Measurements from ENCODE around the gene PRKCE.

Gene PRKCE

DNA sequence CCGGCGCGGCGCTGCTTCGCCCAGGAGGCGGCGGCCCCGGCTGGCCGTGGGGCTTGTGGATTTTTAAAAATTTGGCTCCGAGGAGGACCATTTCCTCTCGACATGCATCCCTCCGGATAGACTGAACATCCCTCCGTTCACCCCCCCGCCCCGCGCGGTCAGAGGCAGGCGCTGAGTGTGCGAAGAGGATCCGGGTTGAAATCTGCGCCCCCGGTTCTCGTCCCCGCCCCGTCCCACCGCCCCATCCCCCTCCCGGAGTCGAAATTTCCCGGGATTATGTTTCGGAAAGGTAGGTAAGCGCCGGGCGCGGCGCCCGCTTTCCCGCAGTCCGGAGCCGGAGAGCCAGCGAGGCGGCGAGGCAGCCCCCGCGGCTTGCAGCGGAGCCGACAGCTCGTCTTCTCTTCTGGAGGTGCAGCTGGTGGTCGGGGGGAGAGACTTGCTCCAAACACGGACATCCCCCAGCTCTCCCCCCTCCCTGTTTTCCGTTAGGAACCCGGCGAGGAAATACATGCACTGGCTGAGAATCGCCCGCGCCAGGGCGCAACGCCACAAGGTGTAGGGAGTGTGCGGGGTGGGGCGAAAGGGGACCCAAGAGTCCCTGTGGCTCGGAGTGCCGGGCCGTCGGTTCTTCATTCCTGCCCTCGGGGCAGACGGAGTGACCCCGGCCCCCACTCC, at the start of gene PRKCE:
TSS of gene PRKCE (plus strand) at position 261 of the 675 bp plus-strand sequence.
- peak; percentile 2 for DNase-seq (ENCODE audit: low read depth)

DNA sequence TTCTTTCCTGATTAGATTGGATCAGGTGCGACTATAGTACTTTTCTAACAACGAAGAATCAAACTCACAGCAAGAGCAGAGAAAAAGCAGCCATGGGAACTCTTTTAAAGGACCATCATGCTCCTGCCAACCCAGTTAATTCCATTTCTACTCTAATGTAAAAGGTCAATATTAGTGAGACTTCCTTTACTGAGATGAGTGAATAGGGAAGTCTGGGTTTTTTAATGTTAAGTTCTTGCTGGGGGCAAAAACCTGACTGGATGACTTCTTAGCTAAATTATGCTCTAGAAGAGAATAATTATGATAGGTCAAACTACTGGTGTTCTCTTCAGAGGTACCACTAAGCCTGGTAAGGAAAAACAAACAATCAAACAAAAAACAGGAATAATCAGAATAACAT, 48.9 kb upstream of the PRKCE start:
- DNase-seq (ENCODE audit: low read depth) = no peak

DNA sequence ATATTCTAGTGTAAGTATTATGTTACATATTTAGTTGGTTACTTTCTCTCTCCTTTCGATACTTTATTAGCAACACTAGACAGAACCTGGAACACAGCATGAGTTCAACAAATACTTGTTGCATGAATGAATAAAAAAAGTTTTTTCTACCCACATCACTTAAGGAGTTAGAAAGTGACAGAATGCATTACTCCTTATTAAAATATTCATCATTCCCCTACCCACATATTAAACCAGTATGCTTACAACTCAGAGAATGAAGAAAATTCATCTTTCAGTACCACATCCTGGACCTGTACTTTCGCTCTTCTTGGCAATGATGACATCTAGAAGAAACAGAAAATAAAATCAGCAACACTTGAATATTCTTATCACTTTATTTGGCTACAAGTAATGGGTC, 46.4 kb upstream of the PRKCE start:
- DNase-seq (ENCODE audit: low read depth) = no peak

DNA sequence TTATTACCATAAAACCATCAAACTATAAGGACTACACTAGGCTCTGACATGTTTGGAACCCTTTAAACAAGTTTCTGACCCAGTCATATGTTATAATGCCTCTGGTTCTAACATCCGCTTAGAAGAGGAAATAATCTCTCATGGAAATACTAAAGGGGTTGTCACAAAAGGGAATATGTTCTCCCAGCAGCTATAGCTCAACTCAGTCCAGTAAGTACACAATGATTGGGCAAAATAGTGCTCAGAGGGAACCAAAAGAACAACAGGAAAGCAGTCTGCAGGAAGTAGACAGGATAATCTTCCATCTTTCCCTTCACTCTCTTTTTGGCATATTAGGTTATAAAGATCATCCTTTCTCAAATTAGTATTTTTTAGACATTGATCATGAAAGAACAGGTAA, 44.7 kb upstream of the PRKCE start:
- DNase-seq (ENCODE audit: low read depth) = no peak

DNA sequence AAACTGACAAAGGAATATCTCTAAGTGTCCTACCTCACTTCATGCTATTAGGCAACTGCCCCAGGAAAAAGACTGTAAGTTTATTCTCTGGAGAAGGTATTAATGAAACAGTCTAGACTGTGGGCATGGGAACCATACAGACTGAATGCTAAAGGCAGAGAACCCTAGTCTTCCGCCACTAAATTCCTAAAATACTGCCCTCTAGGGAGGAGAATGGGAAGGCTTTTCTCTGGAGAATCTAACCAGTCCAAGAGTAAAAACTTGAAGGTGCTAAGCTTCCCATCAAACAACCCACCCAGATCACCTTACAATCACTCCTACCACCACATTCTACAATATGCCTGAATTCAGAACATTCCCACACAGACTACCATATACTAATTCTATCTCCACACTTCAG, 43.8 kb upstream of the PRKCE start:
- peak; percentile 5 for DNase-seq (ENCODE audit: low read depth)

DNA sequence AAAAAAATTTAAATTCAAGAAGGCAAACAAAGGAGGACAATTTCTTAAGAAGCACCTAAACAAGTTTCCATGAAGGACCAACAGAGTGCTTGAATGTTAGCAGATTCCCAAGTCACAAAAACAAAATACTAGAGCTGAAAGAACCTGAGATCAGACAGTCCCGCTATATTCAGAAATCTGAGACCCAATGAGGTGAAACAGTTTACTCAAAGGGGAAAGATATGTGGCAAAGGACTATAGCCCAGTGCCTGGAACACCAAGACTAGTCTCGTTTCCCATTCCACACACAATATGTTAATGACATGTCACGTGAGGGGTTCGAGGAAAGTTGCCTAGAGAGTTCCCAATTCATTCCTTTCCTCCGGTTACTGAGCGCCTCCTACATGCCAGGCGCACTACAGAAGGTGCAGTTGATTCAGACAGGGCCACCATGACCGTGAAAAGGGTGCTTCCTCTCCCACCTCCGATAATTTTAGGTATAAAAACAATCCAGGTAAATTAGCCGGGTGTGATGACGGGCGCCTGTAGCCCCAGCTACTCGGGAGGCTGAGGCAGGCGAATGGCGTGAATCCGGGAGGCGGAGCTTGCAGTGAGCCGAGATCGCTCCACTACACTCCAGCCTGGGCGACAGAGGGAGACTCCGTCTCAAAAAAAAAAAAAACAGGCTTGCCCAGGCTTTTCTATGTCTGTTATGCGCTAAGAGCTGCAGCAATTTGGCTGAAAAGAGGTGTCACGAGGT, 41.0 kb upstream of the PRKCE start:
- peak; percentile 62 for DNase-seq (ENCODE audit: low read depth)

DNA sequence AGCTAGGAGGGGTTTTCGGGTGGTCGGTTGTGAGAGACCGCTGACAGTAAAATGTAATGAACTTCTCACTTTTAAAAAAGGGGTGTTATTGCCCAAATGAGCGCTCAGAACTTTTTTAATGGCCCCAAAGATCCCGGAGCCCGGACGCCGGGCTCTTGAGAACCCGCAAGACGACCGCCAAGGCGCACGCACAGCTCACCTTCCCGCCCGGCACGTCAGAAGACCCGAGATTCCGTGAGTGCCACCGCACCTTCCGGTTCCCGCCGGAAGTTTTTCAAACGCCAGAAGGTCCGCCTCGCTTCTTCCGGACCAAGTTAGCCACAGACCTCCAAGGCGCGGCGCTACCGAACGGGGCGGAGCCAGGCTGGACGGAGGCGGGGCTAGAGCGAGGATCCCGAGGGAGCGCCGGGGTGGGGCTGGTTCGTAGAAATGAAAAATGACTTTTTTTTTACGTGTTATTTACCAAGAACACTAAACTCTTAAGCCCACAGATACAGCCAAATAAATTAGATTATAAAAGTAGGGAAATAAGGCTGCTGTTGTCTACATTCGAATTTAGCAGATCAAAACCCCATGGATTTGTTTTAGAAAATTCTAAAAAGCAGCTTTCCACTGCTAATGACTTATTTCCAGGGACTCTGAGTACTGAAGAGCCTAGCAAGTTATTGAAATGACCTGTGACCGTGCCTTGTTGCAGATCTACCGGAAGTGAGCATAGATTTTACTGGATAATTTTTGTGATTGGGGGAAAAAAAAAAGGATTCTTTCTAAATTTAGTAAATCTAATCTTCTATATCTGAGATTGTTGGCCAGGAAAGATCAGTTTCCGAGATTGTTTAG, 40.2 kb upstream of the PRKCE start, which contains the start of gene SRBD1:
TSS of gene SRBD1 (minus strand) at position 248 of the 840 bp plus-strand sequence. CDS start 5,826 bp downstream, outside the sequence.
- peak; percentile 87 for DNase-seq (ENCODE audit: low read depth)

DNA sequence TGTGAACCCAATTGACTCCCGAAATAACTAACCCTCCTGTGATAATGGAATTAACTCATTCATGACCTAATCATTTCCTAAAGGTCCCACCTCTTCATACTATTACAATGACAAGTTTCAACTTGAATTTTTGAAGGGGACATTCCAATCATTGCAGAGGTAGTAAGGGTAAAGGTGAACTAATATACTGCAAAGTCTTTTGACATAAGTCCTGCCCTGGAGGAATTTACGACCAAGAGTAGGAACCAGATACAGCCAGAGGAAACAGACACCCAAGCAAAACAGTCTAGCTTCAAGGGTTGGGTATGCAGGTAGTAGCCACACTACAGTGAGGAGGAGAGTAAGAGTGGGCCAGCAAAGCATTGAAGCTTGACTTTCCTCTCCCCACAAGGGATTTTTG, 39.2 kb upstream of the PRKCE start:
- DNase-seq (ENCODE audit: low read depth) = no peak

DNA sequence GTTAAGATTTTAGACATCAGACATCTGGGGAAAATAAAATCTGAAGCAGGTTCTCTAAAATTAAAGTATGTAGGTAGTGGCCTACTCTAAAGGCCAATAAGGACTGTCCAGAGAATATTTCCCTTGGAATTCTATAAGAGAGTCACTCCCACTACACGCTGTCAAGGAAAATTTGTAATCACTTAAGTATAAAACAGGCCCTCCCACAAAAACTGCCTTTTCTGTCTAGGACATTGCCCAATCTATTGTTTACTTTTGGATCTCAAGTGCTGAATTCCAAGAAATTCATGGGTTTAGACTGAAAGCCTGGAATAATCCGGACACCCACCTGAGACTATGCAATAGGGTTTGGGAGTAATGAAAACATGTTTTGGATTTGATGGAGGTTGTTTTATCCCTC, 38.7 kb upstream of the PRKCE start:
- DNase-seq (ENCODE audit: low read depth) = peak; percentile 62

DNA sequence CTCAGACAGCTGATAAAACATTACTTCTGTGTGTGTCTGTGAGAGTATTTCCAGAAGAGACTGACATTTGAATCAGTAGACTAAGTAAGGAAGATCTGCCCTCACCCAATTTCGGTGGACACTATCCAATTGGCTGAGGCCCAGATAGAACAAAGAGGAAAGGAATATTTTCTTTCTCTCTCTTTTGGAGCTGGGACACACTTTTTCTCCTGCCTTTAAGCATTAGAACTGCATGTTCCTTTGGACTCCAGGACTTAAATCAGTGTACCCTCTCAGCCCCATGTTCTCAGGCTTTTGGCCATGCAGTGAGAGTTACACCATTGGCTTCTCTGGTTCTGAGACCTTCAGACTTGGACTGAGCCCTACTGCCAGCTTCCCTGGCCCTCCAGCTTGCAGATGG, 37.1 kb upstream of the PRKCE start:
- DNase-seq (ENCODE audit: low read depth) = peak; percentile 6

DNA sequence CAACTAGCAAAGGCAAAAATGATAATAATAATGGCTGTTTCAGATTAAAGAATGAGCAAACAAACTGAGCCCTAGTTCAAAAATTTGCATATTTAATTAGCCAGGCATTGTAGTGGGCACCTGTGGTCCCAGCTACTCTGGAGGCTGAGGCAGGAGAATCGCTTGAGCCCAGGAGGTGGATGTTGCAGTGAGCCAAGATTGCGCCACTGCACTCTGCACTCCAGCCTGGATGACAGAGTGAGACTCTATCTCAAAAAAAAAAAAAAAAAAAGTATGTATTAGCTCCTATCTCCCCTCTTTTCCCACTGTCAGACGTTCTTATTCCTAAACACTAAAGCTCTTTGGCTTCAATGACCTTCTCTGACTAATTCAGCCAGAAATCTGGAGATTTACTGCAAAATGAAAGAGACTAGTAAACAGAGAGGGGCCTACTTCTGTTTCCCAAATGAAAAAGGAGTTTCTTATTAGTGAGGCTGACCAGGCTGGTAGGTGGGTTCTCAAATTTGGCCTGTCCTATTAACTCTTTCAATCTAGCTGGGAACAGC, 36.5 kb upstream of the PRKCE start:
- no peak for DNase-seq (ENCODE audit: low read depth)

DNA sequence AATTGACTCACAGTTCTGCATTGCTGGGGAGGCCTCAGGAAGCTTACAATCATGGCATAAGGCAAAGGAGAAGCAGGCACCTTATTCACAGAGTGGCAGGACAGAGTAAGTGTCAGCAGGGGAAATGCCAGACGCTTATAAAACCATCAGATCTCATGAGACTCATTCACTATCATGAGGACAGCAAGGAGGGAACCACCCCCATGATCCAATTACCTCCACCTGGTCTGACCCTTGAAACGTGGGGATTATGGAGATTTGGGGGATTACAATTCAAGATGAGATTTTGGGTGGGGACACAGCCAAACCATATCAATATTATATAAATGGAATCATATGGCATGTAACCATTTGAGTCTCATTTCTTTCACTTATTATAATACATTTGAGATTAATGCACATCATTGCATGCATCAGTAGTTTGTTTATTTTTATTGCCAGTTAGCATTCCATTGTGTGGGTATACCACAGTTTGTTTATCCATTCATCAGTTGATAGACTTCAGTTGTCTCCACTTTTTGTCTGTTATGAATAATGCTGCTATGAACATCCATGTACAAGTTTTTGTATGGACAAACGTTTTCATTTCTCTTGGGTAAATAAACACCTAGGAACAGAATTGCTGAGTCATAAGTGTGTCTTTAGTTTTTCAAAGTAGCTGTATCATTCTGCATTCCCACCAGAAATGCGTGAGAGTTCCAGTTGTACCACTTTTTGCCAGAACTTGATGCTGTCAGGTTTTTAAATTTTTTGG, 34.6 kb upstream of the PRKCE start:
- peak; percentile 89 for DNase-seq (ENCODE audit: low read depth)

DNA sequence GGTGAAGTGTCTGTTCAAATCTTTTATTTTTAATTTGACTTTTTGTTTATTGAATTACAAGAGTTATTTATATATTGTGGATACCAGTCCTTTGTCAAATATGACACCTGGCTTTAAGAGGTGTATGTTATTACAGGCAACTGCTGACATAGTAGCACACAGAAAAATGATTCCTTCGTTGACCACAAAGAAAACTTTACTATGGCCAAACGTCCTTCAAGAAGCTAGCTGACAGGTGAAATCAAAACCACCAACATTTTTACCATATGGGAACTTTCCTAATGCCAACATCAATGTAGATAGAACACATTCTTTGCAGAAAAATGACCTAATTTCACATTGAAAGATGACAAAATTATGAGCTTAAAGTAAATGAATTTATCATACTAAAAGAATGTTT, 34.0 kb upstream of the PRKCE start:
- no peak for DNase-seq (ENCODE audit: low read depth)

DNA sequence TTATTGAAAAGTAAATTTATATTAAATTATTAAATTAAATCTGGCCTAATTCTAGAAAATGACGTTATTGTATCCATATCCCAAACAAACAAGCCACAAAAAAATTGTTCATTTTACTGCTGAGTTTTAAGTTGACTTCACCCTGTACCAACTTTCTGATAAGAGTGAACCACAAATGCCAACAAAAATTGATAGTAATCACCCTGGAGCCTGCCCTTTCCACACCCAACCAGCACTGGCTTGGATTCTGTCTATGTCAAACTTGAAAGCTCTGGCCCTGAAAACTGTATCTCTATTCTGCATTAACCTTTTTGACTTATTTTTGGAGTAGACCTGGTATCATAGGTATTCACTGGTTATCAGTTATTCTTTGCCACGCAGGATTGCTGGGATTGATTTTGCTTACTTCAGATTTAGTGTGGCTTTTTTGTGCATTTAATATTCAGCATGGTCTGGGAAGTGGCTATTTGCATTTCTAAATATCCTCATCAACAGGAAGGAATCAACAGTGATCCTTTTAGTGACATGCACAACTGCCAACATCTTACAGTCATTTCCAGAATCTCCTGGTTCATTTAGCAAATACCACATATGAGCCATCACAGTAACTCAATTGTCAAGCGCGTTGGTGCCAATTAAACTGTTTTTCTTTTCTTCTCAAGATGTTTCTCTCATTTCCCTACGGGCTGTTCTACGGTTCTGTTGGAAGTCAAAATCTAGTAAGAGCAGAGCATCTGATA, 29.0 kb upstream of the PRKCE start:
- no peak for DNase-seq (ENCODE audit: low read depth)

DNA sequence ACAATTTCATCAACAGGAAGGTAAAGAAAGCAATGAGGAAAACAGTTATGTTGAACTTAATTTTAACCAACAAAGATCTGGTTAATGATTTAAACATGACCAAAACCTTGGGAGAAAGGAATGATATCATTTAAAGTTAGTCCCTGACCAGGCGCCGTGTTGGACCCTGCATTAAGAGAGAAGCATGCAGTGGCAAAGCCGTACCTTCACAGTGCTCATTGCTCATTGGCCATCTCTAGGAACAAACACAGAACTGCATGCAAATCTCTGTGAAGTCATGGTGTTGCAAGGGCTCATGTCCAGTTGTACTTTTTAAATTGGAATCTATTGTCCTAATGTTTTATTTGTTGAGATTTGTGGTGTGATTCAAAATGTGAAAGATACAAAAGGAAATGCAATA, 28.4 kb upstream of the PRKCE start:
- DNase-seq (ENCODE audit: low read depth) = no peak

DNA sequence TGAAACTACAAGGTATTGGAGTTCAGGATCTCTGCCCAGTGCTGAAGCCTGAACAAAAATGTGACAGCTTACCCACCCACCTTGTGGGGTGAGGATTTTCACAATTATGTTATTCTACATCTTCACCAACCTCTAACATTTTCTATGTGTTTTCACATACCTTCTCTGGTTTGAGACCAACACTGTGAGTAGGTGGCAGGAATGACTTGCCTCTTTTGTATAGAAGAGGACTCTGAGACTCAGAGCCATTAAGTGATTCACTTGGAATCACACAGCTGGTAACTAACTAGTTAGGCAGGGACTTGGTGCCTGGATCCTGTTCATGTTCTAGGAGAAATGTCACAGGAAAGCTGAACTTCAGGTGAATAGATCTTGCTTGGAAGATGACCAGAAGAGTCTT, 25.7 kb upstream of the PRKCE start:
- DNase-seq (ENCODE audit: low read depth) = no peak

DNA sequence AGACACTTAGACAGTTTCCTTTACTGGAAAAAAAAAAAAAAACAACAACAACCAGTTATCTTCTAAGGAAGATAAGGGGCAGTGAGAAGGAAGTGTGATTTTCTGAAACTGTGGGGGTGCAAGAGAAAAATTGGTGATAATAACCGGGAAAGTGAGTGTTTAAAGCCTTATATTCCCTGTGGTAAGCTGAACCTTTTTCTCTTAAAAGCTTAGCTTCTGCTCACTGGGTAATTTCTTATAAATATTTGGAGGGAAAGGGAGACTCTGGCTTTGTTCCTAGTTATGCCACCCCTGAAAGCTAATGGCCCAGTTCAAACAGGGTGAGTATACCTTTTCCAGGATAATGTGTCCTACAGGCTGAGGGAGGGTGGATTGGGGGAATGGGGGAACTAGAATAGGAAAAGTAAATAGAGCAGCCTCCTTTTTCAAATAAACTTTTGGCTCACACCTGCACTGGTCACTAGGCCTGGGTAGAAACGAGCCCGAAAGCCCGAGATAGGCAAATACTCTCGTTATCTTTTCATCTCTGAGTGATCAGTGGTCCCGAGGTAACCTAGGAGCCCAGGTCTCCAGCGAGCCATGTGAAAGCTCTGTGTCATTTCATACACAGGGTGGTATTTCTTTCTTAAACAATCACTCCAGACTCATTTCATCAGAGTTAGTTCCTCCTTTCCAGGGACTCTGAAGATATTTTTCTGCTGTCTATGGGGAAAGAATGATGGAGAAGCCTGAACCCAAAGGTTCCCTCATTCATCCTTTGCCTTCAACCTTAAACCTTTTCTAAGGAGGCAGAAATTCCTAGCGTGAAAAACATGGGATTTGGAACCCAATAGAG, 24.9 kb upstream of the PRKCE start:
- no peak for DNase-seq (ENCODE audit: low read depth)

DNA sequence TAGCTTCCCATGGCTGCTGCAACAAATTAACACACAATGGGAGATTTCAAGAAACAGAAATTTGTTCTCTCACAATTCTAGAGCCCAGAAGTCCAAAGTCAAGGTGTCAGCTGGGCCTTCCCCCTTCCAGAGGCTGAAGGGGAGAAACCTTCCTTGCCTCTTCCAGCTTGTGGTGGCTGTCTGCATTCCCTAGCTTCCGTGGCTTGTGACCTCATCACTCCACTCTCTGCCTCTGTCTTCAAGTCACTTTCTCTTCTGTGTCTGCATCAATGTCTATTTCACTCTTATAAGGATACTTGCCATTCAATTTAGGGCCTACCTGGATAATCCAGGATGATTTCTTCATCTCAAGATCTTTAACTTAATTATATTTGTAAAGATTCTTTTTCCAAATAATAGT, 23.6 kb upstream of the PRKCE start:
- no peak for DNase-seq (ENCODE audit: low read depth)

DNA sequence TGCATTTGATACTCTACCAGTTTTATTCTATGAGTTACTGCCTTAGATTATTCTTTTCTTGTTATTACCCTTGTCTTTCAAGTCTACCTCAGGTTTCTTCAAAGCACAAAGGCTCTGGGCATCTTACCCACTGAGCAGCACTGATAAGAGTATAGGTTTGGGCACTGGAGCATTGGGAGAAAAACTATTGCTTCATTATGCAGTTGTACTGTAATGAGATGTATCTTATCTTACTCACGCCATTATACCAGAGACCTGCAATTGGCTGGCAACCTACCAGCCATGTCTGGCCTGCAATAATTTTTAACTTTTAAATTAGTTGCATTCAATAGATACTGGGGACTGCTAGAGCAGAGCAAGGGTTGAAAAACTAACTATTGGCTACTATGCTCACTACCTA, 21.5 kb upstream of the PRKCE start:
- no peak for DNase-seq (ENCODE audit: low read depth)

DNA sequence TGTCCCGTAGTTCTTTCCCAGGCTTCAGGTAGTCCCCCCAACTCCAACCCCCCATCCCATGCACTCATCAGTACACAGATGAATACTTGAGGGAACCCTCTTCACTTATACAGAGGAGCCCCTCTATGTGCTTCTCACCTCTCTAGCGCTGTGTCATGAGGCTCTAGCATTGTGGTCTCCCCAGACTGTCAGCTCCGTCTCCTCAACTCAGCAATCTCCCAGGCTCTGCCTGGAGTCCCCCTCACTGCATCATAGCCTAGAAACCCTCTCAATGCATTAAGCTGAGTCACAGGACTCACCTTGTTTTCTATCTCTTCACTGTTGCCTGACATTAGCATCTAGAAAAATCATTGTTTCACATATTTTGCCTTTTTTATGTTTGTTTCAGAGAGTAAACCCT, 20.2 kb upstream of the PRKCE start:
- no peak for DNase-seq (ENCODE audit: low read depth)
